ENCODE data around the gene CLEC4G.
"Not testable (repeated sequence)": the region's sequence is repeated elsewhere in the genome, so short reads cannot be mapped to it uniquely, and the experiment has no call there.

The CLEC4G gene

DNA sequence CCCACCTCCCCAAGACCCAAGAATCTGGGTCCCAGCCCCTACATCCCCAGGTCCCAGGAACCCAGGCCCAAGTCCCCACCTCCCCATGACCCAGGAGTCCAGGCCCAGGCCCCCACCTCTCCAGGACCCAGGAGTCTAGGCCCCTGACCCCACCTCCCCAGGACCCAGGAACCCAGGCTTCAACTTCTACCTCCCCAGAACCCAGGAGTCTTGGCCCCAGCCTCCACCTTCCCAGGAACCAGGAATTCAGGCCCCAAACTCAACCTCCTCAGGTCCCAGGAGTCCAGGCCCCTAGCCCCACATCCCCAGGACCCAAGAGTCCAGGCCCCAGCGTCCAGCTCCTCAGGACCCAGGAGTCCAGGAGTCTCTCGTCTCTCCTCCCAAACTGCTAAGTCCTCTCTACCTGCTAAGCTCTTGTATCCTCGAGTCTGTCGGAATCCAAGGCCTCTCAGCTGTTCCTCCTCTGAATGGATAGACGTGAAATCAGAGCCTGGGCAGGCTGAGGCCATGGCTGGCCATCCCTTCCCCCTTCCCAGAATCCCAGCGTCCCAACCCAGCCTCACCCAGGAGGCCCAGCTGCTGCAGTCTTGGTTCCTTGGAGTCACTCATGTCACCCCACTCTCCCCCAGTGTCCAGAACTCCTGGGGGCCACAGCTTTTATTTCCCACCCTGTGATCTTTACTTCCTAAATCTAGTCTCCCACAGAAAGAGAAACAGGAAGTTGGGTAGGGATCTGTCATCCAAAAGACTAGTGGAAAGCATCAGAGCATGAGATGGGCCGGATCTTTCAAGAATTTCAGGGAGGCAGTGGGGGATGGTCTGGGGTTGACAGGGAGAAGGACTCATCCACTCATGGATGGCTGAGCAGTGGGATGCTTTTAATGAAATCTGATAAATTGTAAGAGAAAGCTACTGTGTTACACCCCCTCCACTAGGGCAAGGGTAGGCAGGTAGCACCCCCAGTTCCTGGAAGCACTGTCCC is 15.3 kb upstream of the CLEC4G start, which contains the start of gene CD209:
TSS of gene CD209 (minus strand) at position 632 of the 982 bp plus-strand sequence. CDS start at position 609, 23 bp downstream.
- DNase-seq (ENCODE audit: low read depth in 2 of 2): no peak

DNA sequence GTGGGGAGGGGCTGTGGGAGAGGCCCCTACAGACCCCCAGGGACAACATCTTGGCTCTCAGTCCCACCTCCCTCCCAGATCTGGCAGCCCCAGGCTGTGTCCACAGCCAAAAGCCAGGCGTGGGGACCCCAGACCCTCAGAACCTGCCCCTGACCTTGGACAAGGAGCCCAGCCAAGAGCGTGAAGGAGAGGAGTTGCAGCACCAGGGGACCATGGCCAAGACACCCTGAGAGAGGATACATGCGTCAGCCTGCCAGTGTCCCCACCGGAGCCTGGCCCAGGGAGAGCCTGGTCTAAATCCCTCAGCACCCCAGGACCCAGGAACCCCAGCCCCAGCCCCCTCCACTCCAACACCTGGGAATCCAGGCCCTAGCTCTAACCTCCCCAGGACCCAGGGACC is 14.4 kb upstream of the CLEC4G start:
- DNase-seq (ENCODE audit: low read depth in 2 of 2): not testable (repeated sequence)

DNA sequence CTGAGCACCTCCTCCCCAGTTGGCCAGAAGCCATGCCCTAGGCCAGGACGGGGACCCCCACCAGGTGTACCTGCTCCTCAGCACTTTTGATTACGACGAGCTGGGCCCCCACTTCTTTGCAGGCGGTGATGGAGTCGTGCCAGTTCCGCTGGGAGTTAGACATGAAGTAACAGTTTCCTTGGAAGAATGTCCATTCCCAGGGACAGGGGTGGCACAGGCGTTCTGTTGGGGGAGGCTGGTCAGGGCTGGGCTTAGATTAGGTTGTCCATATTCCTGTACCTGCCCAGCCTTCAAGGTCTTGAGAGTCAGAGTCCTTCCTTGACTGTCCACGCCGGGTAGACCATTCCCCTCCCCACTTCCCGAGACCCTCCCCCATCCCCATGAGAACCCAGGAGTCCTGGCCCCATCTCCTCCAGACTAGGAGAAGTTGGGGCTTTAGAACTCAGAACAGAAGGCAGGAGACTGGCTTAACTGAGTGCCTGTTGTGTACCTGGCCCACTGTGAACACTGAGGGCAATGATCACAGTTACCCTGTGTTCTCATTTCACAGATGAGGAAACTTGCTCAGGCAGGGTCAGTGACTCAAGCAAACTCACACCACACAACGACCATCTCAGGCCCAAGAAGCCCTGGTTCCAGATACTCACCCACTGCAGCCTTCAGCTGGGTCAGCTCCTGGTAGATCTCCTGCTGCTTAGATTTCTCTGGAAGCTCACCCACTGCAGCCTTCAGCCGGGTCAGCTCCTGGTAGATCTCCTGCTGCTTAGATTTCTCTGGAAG is 13.2 kb upstream of the CLEC4G start:
- DNase-seq (ENCODE audit: low read depth in 2 of 2): no peak

DNA sequence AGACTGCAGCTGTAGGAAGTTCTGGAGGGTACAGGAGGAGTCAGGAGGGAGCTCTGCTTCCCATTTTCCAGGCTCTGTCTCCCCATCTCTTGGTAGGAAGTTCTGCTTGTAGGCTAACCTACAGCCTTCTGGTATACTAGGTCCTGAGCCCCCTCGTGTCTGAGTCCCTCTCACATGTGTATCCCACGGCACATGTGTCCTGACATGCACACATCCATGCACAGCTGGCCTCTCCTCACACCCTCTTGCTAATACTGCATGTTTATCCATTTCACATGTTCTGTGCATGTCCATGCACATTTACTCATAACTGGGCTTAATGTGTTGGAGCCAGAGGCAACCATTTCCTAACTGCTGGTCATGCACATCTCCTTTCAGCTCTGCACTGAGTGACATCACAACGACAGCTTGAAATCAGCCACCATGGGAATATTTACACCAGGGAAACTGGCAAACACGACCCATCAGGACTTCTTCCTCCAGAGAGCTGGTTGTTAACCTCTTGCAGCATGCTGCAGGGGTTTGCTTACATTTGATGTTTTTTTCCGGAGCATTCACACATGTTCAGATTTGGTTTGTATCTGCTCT is 12.4 kb upstream of the CLEC4G start:
- DNase-seq (ENCODE audit: low read depth in 2 of 2): no peak

DNA sequence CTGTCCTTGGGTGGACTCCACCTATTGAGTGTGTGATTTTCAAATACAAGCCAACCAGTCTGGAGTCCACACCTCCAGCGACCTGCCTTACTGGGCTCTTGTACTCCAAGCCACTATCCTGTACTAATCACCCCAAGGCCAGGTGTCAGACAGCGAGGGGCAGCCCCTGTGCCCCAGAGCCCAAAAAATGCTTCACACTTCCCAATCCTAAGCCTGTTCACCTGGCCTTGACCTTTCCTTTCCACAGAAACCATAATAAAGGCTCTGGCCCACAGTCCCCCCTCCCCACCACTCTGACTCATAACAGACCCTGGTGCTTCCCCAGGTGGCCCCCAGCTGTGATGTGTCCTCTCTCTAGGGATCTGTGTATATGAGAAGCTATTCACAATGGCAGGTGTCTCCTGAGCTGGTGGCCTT is 11.5 kb upstream of the CLEC4G start:
- no peak for DNase-seq (ENCODE audit: low read depth in 2 of 2)

DNA sequence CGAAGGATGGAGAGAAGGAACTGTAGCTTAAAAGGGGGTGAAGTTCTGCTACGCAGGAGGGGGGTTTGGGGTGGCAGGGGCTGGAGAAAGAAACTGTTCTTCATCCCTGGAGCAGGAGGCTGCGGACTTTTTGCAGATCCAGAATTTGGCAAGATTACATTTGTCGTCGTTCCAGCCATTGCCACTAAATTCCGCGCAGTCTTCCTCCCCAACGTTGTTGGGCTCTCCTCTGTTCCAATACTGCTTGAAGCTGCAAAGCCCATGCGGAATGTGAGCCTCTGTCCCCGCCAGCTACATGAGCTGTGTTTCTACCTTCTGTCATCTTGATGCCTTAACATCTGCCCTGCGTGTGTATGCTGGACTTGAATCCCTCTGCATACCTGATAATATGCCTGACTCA is 11.1 kb upstream of the CLEC4G start:
- DNase-seq (ENCODE audit: low read depth in 2 of 2): no peak

DNA sequence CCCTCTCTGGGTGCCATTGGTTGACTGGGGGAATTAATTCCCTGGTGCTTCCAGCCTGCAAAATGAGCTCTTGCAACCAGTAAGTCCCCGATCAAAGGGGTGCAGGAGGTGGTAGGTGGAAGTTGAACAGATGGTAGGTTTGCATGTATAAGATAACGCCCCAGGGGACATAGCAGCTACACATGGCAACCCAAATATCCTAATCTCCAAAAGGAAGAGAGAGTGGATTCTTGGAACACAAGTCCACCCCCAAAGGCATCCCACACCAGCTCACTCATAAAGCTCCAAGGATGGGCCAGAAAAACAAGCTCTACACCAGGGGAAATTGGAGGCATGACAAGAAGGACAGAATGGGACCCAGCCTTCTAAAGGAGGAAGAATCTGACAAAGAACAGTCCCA is 10.7 kb upstream of the CLEC4G start:
- no peak for DNase-seq (ENCODE audit: low read depth in 2 of 2)

DNA sequence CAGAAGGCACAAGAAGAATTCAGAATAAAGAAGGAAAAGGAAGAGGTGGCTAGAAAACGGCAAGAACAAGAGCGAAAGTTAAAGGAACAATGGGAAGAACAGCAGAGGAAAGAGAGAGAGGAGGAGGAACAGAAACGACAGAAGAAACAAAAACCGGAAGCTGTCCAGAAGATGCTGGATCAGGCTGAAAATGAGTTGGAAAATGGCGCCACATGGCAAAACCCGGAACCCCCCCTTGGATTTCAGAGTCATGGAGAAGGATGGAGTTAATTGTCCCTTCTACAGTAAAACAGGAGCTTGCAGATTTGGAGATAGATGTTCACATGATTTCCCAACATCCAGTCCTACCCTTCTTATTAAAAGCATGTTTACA is 8.8 kb upstream of the CLEC4G start:
- no peak for DNase-seq (ENCODE audit: low read depth in 2 of 2)

DNA sequence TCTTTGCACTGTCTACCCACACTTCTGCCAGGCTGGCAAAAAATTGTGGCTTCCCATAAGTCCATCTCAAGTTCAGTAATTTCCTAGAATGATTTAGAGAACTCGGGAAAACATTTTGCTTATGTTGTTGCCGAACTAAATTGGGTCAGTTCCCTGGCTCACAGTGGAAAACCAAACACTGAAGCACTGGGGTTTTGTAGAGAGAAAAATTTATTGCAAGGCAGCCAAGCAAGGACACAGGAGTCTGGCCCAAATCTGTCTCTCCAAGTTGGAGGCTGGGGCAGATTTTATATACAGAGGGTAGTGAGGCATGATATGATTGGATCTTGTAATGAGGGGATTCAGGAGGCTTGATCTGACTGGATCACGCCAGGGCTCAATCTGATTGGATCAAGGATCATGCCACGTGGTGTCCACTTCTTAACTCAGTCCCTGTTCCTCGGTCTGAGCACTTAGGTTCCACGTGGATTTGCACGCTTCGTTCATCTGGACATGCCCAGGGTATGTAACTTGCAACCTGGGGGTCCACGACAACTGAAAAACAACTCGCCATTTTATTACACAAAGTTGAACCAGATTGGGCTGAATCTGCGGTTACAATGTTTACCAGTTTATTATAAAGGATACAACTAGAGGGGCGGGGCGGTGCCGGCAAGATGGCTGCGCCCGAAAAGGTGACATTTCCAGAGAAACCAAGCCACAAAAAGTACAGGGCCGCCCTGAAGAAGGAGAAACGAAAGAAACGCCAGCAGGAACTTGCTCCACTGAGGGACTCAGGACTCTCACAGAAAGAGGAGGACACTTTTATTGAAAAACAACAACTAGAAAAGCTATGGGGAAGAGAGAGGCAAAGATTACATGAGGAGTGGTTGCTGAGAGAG is 8.1 kb upstream of the CLEC4G start:
- DNase-seq (ENCODE audit: low read depth in 2 of 2): no peak

DNA sequence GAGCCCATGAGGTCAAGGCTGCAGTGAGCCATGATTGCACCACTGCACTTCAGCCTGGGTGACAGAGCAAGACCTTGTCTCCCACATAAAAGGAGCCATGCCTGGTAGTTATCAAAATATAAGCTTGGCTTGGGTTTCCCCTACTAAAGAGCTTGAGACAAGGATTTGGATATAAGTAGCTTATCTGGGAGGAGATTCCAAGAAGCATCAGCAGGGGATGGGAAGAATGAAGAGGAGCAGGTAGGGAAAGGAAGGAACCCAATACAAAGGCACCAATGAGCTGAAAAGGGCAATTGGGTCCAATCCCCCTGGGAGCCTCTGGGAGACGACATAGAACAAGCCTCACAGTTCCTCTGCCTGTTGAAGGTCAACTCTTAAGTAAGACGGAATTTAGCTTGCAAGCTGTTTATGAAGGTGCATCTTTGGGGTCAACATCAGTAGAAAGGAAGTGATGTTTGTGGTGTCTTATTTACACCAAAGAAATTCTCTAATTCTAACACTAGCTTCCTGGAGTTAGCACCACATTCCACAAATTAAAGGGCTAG is 7.4 kb upstream of the CLEC4G start:
- DNase-seq (ENCODE audit: low read depth in 2 of 2): no peak

DNA sequence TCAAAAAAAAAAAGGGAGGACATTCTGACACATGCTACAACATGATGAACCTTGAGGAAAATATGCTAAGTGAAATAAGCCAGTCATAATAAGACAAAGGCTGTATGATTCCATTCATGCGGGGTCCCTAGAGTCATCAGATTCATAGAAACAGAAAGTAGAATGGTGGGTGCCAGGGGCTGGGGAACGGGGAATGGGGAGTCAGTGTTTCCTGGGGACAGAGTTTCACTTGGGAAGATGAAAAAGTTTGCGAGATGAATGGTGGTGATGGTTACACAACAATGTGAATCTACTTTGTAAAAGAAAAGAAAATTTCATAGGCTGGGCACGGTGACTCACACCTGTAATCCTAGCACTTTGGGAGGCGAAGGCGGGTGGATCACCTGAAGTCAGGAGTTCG is 6.1 kb upstream of the CLEC4G start:
- DNase-seq (ENCODE audit: low read depth in 2 of 2): no peak

DNA sequence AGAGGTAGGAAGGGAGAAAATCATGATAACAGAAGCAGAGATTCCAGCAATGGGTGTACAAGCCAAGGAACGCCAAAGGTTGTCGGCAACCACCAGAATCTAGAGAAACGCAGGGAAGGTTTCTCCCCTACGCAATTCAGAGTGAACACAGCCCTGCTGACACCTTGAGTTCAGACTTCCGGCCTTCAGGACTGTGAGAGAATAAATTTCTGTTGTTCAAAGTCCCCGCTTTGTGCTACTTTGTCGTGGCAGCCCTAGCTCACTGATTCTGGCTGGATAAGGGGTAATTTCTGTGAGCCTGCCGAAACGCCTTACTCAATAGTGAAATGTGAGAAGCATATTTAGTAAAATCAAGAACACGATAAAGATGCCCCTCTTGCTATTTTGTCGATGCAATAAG is 5.3 kb upstream of the CLEC4G start:
- DNase-seq (ENCODE audit: low read depth in 2 of 2): no peak

DNA sequence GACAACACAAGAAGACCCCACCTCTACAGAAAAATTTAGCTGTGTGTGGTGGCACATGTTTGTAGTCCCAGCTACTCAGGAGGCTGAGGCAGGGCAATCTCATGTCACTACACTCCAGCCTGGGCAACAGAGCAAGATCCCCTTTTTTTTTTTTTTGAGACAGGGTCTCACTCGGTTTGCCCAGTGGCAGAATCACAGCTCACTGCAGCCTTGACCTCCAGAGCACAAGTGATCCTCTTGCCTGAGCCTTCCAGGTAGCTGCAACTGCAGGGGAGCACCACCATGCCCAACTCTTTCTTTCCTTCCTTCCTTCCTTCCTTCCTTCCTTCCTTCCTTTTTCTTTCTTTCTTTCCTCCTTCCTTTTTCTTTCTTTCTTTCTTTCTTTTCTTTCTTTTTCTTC is 4.2 kb upstream of the CLEC4G start:
- no peak for DNase-seq (ENCODE audit: low read depth in 2 of 2)

DNA sequence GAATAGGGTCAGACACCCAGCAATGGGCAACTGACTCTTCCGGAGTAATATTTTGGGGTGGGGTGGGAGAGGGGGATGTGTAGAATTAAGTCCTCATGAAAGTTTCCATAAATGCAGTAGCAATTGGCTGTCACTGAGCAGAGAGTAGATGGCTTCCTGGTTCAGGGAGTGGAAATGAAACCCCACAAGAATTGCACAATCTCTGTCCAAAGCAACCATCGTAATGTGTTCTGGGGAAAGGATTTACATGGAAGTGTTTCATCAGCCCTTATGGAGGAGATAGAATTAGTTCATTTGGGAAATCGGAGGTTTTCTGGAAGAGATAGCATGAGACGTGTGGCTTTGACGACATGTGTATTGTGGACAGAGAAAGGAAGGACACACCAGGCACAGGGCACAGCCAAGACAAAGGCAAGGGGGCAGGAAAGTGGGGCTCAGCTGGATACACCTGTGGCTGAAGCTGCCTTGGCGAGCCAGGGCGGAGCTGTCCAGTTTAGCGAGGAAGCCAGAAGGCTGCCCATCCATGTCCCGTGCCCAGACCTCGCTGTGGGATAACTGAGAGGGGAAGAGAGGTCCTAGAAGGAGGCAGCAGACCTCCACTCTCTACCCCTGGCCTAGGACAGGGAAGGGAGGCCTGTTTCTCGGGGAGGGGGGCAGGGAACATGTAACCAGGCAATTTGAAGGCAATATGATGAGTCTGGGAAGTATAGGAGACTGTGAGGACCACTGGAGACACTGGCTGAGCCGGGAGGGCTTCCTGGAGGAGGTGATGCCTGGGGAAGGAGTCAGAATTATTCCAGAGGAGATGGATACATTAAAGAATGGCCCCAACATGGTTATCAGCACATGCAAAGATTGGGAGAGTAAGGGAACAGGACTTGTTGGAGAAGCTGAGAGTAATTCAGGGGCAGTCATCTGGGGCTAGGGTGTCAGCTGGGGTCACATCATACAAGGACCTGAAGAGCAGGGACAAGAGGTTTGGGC is 2.6 kb upstream of the CLEC4G start:
- no peak for DNase-seq (ENCODE audit: low read depth in 2 of 2)

DNA sequence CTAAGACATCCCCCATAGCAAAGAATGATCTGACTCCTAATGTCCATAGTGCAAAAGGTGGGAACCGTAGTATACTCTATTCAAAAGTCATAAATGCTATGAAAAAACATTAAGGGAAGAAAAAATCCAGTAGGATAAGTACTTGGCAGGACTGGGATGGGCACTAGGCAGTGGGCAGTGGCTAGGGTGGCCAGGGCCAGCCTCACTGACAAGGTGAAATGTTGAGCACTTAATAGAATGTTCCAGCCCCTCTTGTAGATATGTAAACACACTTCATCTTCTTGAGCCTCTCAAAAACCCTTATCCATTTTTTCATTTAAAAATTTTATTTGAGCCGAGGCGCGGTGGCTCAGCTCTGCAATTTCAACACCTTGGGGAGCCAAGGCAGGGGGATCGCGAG is 1.5 kb upstream of the CLEC4G start:
- DNase-seq (ENCODE audit: low read depth in 2 of 2): no peak

DNA sequence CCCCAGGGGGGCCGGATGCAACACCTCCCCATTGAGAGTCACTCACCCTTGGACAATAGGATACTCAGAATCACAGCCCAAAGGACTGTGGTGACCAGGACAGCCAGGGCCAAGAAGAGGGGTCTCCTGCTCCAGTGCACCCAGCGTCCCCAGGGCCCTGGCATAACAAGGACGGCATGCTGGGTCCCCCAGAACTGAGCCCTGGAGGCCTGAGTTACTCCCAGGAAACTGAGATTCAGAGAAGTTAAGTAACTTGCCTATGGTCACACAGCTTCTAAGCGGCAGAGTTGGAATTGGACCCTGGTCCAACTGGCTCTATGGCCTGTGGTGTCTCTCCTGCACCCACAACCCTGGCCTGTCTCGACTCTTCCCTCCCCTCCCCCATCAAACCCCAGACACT is 295 bp downstream of the CLEC4G start:
- no peak for DNase-seq (ENCODE audit: low read depth in 2 of 2)

DNA sequence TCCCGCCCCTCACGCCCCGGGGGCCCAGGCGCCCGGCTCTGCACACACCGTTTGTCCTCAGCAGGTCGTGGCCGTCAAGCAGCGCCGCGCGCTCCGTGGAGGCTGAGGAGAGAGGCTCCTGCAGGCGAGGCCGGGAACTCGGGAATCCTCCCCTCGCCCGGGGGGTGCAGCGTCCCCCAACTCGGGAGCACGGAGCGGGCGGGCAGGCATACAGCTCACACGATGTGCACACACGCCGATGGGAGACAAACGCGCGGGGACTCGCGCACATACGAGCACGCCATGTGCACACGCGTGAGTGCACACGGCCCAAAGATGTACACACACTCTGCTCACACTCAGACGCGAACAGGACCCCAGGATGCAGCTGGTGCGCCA is 703 bp downstream of the CLEC4G start:
- no peak for DNase-seq (ENCODE audit: low read depth in 2 of 2)

DNA sequence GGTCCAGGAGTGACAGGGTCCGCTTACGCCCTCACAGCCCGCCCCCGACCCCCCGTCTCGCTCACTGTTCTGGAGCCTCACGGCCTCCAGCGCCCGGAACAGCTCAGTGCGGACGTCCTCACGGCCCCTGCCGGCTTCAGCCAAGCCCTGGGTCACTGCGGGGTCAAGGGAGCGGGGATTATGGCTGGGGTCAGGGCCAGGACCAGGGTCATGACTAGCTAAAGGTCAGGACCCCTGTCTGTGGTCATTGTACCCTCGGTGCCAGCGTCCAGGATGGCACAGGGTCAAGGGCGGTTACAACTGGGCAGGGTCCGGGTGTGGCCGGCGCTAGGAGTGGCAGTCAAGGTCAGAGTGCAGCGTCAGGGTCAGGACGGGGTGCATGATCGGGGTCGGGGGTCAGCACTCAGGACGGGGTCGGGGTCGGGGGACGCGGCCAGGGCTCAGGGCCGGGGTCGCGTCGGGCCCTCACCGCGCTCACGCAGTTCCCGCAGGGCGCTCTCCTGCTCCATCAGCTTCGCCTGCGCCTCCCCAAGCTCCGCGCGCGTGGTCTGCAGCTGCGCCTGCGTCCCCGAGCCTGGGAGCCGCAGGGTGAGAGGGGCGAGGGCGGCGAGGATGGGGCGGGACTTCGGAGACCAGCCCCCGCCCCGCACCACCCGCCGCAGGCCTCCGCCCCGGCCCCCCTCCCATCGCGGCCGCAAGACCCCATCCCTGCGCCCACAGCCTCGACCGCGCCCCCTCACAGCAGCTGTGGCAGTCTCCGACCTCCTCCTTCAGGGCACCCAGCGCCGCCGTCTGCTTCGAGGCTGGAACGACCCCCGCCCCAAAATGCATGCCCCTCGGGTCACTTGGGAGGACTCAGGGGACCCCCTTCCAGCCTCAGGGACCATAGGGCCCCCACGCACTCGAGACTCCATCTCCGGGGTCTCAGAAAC is 1.4 kb downstream of the CLEC4G start:
- DNase-seq (ENCODE audit: low read depth in 2 of 2): no peak

DNA sequence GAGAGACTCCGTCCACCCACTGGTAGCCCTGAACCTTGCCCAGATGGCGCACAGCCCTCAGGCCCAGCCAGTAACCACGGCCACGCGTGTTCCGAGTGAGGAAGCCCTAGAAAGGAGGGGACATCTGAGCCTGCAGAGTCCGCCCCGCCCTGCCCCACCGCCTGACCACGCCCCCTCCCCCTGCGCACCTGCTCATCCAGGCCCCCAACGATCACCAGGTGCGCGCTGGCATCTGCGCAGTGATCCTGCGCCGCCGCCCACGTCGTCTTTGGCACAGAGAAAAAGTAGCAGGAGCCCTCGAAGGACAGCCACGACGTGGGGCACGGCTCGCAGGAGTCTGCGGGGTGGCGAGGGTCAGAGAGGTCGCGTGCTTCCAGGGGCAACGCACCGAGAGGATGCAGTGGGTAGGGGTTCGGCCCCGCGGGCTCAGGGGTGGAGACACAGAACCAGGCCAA is 2.1 kb downstream of the CLEC4G start:
- DNase-seq (ENCODE audit: low read depth in 2 of 2): no peak

Measured in stimulated activated CD4-positive, alpha-beta T cell treated with anti-CD3 and anti-CD28 coated beads, Interleukin-1b, Interleukin-23, amount 100 ng/mL, for 1 hour (primary cell).